Neural cell (in vitro differentiated cells): ENCODE data around the gene AGAP3. TPM values are rescaled to one million over a fixed set of nuclear protein-coding genes. Genes with fewer than 3 reads are reported as not detected.

ENCODE experiments used
- H2AFZ ChIP-seq: fragments of 200-600, 300-800 bp; sonication (generic), shearing (Covaris generic); 2 replicates; pipeline ENCODE4 v1.6.0; 2014; ENCODE audit warnings: low read depth, mild to moderate bottlenecking, antibody characterized with exemption, low read length, moderate library complexity
- H3F3A ChIP-seq: fragments of 200-600 bp; shearing (Covaris generic); 2 replicates; pipeline ENCODE4 v1.6.1; 2016; ENCODE audit warnings: mild to moderate bottlenecking, moderate library complexity, mixed read lengths, antibody characterized with exemption, low read length; ENCODE audit not compliant: insufficient read depth, poor library complexity, severe bottlenecking
- H3K27ac ChIP-seq: fragments of 200-600, 300-800 bp; sonication (generic), shearing (Covaris generic); 2 replicates; pipeline ENCODE4 v1.5.1; 2014; ENCODE audit warnings: mild to moderate bottlenecking, low read length, moderate library complexity
- H3K27me3 ChIP-seq: fragments of 300-800, 200-600 bp; sonication (generic), shearing (Covaris generic); 2 replicates; pipeline ENCODE4 v1.6.0; 2014; ENCODE audit warnings: mild to moderate bottlenecking, low read depth, low read length, moderate library complexity; ENCODE audit not compliant: insufficient read depth
- H3K36me3 ChIP-seq: fragments of 300-800, 200-600 bp; sonication (generic), shearing (Covaris generic); 2 replicates; pipeline ENCODE4 v1.5.1; 2014; ENCODE audit warnings: mild to moderate bottlenecking, antibody characterized with exemption, low read length, moderate library complexity; ENCODE audit not compliant: insufficient read depth
- H3K4me2 ChIP-seq: fragments of 300-800, 200-600 bp; sonication (generic), shearing (Covaris generic); 2 replicates; pipeline ENCODE4 v1.6.0; 2014; ENCODE audit warnings: mild to moderate bottlenecking, low read length
- H3K4me3 ChIP-seq: fragments of 300-800, 200-600 bp; sonication (generic), shearing (Covaris generic); 2 replicates; pipeline ENCODE4 v1.5.1; 2014; ENCODE audit warnings: mild to moderate bottlenecking, low read length, moderate library complexity
- H3K79me2 ChIP-seq: fragments of 200-600 bp; shearing (Covaris generic); replicated peaks from 2 replicates; pipeline ENCODE4 v1.6.0; 2014; ENCODE audit warnings: mild to moderate bottlenecking, low read length, moderate library complexity; ENCODE audit not compliant: insufficient read depth
- H3K9ac ChIP-seq: fragments of 300-800, 200-600 bp; sonication (generic), shearing (Covaris generic); 2 replicates; pipeline ENCODE4 v1.6.1; 2016; ENCODE audit warnings: mild to moderate bottlenecking, low read length, mixed read lengths
- H3K9me2 ChIP-seq: fragments of 200-600 bp; shearing (Covaris generic); 2 replicates; pipeline ENCODE4 v1.6.1; 2016; ENCODE audit warnings: mild to moderate bottlenecking, low read length, mixed read lengths; ENCODE audit not compliant: insufficient read depth
- H3K9me3 ChIP-seq: fragments of 200-600, 300-800 bp; sonication (generic), shearing (Covaris generic); 2 replicates; pipeline ENCODE4 v1.6.1; 2016; ENCODE audit warnings: mild to moderate bottlenecking, mixed run types, low read length, moderate library complexity, mixed read lengths
- H4K20me1 ChIP-seq: fragments of 200-600 bp; shearing (Covaris generic); 2 replicates; pipeline ENCODE4 v1.6.1; 2016; ENCODE audit warnings: mild to moderate bottlenecking, mixed run types; ENCODE audit not compliant: insufficient read depth
- EP300 ChIP-seq: fragments of 450-650 bp; conservative IDR thresholded peaks from 2 replicates; pipeline ENCODE4 v1.6.1; 2014; ENCODE audit warnings: antibody characterized with exemption, mild to moderate bottlenecking, moderate library complexity; ENCODE audit not compliant: poor library complexity, severe bottlenecking
- EZH2 ChIP-seq: fragments of 200-600, 300-800 bp; shearing (Covaris generic), sonication (generic); IDR thresholded peaks from 2 replicates; pipeline ENCODE4 v1.6.1; 2014; ENCODE audit warnings: antibody characterized with exemption, low read length, borderline replicate concordance, mild to moderate bottlenecking; ENCODE audit not compliant: insufficient read depth, poor library complexity, severe bottlenecking
- SMC3 ChIP-seq: fragments of 450-650 bp; conservative IDR thresholded peaks from 2 replicates; pipeline ENCODE4 v1.6.1; 2014; ENCODE audit warnings: antibody characterized with exemption, mild to moderate bottlenecking, moderate library complexity; ENCODE audit not compliant: poor library complexity
- TAF1 ChIP-seq: IDR thresholded peaks from 2 replicates; pipeline ENCODE4 v1.6.1; 2012; ENCODE audit warnings: low read depth
- polyA plus RNA-seq: library from polyadenylated mRNA; depleted of rRNA; stranded (reverse); fragments of >200 nt; gene quantifications from 2 replicates; pipeline ENCODE4 v1.2.3, GENCODE V29; 2014
- TF ChIP-seq, protein P1 (sequence below): fragments of 450-650 bp; IDR thresholded peaks from 2 replicates; pipeline ENCODE4 v1.5.1; 2014; ENCODE audit warnings: antibody characterized with exemption, mild to moderate bottlenecking, moderate library complexity; ENCODE audit not compliant: poor library complexity, severe bottlenecking
- TF ChIP-seq, protein P2 (sequence below): IDR thresholded peaks from 2 replicates; pipeline ENCODE4 v1.6.1; 2012; ENCODE audit warnings: borderline replicate concordance

Gene AGAP3
- polyA plus RNA-seq, 1 donor from 2014 or later: 117 TPM

GRCh38 chr7:151047976-151048815 is 38.1 kb upstream of the AGAP3 start, which contains the start of gene ASIC3:
Gene ASIC3, plus strand, starts transcription at chr7:151048531. Its CDS starts 355 bp downstream, at chr7:151048886.
- no peak within 1 kb of the TSS for H3K4me3 ChIP-seq
- no peak within 1 kb of the TSS for H2AFZ ChIP-seq
- H3K79me2 ChIP-seq: no peaks in the 10 kb centered on the region
- H3K36me3 ChIP-seq: no peaks in the 10 kb centered on the region
- H3K27me3 ChIP-seq: peaks cover 23% of the 10 kb centered on the region
- H3K27ac ChIP-seq: no peak within 1 kb of the TSS
- H3K9me3 ChIP-seq: no peaks in the 10 kb centered on the region
- TF ChIP-seq EP300 (no peak), SMC3 (no peak), EZH2 (no peak)
- TF ChIP-seq, protein P1, sequence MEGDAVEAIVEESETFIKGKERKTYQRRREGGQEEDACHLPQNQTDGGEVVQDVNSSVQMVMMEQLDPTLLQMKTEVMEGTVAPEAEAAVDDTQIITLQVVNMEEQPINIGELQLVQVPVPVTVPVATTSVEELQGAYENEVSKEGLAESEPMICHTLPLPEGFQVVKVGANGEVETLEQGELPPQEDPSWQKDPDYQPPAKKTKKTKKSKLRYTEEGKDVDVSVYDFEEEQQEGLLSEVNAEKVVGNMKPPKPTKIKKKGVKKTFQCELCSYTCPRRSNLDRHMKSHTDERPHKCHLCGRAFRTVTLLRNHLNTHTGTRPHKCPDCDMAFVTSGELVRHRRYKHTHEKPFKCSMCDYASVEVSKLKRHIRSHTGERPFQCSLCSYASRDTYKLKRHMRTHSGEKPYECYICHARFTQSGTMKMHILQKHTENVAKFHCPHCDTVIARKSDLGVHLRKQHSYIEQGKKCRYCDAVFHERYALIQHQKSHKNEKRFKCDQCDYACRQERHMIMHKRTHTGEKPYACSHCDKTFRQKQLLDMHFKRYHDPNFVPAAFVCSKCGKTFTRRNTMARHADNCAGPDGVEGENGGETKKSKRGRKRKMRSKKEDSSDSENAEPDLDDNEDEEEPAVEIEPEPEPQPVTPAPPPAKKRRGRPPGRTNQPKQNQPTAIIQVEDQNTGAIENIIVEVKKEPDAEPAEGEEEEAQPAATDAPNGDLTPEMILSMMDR: no peak
- no peaks in the 10 kb centered on the region for H3K9me2 ChIP-seq
- no peak within 1 kb of the TSS for H3K9ac ChIP-seq
- no peaks in the 10 kb centered on the region for H3F3A ChIP-seq
- no peaks in the 10 kb centered on the region for H4K20me1 ChIP-seq
- H3K4me2 ChIP-seq: no peak within 1 kb of the TSS

DNA sequence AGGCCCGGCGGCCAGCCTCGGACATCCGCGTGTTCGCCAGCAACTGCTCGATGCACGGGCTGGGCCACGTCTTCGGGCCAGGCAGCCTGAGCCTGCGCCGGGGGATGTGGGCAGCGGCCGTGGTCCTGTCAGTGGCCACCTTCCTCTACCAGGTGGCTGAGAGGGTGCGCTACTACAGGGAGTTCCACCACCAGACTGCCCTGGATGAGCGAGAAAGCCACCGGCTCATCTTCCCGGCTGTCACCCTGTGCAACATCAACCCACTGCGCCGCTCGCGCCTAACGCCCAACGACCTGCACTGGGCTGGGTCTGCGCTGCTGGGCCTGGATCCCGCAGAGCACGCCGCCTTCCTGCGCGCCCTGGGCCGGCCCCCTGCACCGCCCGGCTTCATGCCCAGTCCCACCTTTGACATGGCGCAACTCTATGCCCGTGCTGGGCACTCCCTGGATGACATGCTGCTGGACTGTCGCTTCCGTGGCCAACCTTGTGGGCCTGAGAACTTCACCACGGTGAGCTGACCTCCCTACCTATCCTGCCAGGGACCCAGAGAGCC is 37.3 kb upstream of the AGAP3 start:
- H4K20me1 ChIP-seq: no peaks in the 10 kb centered on the region
- TF ChIP-seq EP300 (no peak), SMC3 (no peak), TAF1 (no peak)
- TF ChIP-seq, protein P2, sequence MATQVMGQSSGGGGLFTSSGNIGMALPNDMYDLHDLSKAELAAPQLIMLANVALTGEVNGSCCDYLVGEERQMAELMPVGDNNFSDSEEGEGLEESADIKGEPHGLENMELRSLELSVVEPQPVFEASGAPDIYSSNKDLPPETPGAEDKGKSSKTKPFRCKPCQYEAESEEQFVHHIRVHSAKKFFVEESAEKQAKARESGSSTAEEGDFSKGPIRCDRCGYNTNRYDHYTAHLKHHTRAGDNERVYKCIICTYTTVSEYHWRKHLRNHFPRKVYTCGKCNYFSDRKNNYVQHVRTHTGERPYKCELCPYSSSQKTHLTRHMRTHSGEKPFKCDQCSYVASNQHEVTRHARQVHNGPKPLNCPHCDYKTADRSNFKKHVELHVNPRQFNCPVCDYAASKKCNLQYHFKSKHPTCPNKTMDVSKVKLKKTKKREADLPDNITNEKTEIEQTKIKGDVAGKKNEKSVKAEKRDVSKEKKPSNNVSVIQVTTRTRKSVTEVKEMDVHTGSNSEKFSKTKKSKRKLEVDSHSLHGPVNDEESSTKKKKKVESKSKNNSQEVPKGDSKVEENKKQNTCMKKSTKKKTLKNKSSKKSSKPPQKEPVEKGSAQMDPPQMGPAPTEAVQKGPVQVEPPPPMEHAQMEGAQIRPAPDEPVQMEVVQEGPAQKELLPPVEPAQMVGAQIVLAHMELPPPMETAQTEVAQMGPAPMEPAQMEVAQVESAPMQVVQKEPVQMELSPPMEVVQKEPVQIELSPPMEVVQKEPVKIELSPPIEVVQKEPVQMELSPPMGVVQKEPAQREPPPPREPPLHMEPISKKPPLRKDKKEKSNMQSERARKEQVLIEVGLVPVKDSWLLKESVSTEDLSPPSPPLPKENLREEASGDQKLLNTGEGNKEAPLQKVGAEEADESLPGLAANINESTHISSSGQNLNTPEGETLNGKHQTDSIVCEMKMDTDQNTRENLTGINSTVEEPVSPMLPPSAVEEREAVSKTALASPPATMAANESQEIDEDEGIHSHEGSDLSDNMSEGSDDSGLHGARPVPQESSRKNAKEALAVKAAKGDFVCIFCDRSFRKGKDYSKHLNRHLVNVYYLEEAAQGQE: no peak
- no peaks in the 10 kb centered on the region for H3K9me2 ChIP-seq
- H2AFZ ChIP-seq: no peak overlapping the region
- no peak overlapping the region for H3K27ac ChIP-seq
- peaks cover 23% of the 10 kb centered on the region for H3K27me3 ChIP-seq
- H3K4me2 ChIP-seq: no peak overlapping the region
- no peaks in the 10 kb centered on the region for H3F3A ChIP-seq
- H3K79me2 ChIP-seq: no peaks in the 10 kb centered on the region
- H3K9ac ChIP-seq: no peak overlapping the region
- H3K36me3 ChIP-seq: no peaks in the 10 kb centered on the region
- no peaks in the 10 kb centered on the region for H3K9me3 ChIP-seq
- H3K4me3 ChIP-seq: no peak overlapping the region
